Right atrium auricular region (tissue), 2 donors: ENCODE measurements around the gene PPIB. TPM values are rescaled to one million over a fixed set of nuclear protein-coding genes. Genes with fewer than 3 reads are reported as not detected.

Experiments
- DNase-seq: peaks from one replicate; pipeline ENCODE4 v3.0.0-alpha.2; 2019; ENCODE audit warnings: low spot score
- H3K27ac ChIP-seq, 2 donors: fragments of 200-600 bp; sonication (generic); 1 replicate in 1 of 2; 2 replicates in 1 of 2; pipeline ENCODE4 v1.5.1; 2016 to 2019
- H3K27me3 ChIP-seq, 2 donors: fragments of 200-600 bp; sonication (generic); one replicate each; pipeline versions ENCODE4 v1.5.1 to v1.6.0; 2017 to 2019
- H3K36me3 ChIP-seq: fragments of 200-600 bp; sonication (generic); one replicate; pipeline ENCODE4 v1.5.1; 2016
- H3K4me1 ChIP-seq, 2 donors: fragments of 200-600 bp; sonication (generic); one replicate each; pipeline versions ENCODE4 v1.5.1 to v1.6.0; 2017 to 2019
- H3K4me3 ChIP-seq, 2 donors: fragments of 200-600 bp; sonication (generic); 1 replicate in 1 of 2; 2 replicates in 1 of 2; pipeline ENCODE4 v1.5.1; 2017 to 2019; ENCODE audit warnings: mild to moderate bottlenecking in 1 of 2, moderate library complexity in 1 of 2
- H3K9me3 ChIP-seq, 2 donors: fragments of 200-600 bp; sonication (generic); one replicate each; pipeline ENCODE4 v1.5.1; 2019
- total RNA-seq, 2 donors: library from RNA; depleted of rRNA; stranded (reverse); fragments of >200 nt; gene quantifications; one replicate each; pipeline ENCODE4 v1.1.0, GENCODE V29; 2016
- TF ChIP-seq, protein P1 (sequence below), 2 donors: fragments of 200-600 bp; sonication (generic); IDR thresholded peaks; one replicate each; pipeline ENCODE4 v1.5.1; 2019; ENCODE audit warnings: antibody characterized with exemption in 2 of 2

Gene PPIB
- total RNA-seq, 2 donors from 2014 or later = 139 to 189 TPM

GRCh38 chr15:64133623-64134344 lies 29.0 kb downstream of the PPIB start:
- Histone ChIP-seq H3K9me3 (no peaks in the 10 kb centered on the region), H3K27ac (peak overlapping the region; percentile 7 to 32), H3K4me1 (peaks cover 0 to 34% of the 10 kb centered on the region in 2 donors), H3K36me3 (peaks cover 94% of the 10 kb centered on the region), H3K4me3 (no peak overlapping the region), H3K27me3 (no peaks in the 10 kb centered on the region)
- no peak for DNase-seq
- TF ChIP-seq, protein P1, sequence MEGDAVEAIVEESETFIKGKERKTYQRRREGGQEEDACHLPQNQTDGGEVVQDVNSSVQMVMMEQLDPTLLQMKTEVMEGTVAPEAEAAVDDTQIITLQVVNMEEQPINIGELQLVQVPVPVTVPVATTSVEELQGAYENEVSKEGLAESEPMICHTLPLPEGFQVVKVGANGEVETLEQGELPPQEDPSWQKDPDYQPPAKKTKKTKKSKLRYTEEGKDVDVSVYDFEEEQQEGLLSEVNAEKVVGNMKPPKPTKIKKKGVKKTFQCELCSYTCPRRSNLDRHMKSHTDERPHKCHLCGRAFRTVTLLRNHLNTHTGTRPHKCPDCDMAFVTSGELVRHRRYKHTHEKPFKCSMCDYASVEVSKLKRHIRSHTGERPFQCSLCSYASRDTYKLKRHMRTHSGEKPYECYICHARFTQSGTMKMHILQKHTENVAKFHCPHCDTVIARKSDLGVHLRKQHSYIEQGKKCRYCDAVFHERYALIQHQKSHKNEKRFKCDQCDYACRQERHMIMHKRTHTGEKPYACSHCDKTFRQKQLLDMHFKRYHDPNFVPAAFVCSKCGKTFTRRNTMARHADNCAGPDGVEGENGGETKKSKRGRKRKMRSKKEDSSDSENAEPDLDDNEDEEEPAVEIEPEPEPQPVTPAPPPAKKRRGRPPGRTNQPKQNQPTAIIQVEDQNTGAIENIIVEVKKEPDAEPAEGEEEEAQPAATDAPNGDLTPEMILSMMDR (IDR thresholded peaks at IDR 0.05) = no peak

DNA sequence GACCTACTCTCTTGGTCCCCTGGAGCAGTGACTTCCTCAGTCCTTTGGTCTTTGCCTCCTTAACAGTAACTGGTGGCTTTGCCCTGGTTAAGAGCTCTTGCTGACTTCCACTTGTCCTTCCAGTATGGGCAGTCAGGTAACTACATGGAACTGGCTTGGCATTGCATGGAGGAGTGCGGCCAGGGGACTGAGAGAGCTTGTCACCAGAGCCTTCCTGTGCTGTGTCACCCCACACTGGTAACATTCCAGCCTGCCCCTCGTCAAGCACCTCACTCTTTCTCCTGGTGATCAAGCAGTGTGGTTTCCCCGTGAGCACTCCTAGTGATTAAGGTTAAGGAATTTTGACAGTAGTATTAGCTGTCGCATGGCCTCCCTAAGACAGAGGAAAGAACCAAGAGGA lies 30.6 kb downstream of the PPIB start:
- DNase-seq = no peak
- Histone ChIP-seq H3K36me3 (peaks cover 92% of the 10 kb centered on the region), H3K27ac (peak overlapping the region; percentile 18 to 23), H3K9me3 (no peaks in the 10 kb centered on the region), H3K27me3 (no peaks in the 10 kb centered on the region), H3K4me1 (peaks cover 0 to 30% of the 10 kb centered on the region in 2 donors), H3K4me3 (no peak overlapping the region)
- TF ChIP-seq, protein P1 (IDR thresholded peaks at IDR 0.05) = no peak

- no peak for DNase-seq
- H3K9me3 ChIP-seq = no peaks in the 10 kb centered on the region
- TF ChIP-seq, protein P1 (IDR thresholded peaks at IDR 0.05) = no peak
- no peak overlapping the region for H3K27ac ChIP-seq
- no peaks in the 10 kb centered on the region for H3K27me3 ChIP-seq
- H3K36me3 ChIP-seq = peaks cover 92% of the 10 kb centered on the region
- peaks cover 0 to 27% of the 10 kb centered on the region in 2 donors for H3K4me1 ChIP-seq
- no peak overlapping the region for H3K4me3 ChIP-seq
Observed at GRCh38 chr15:64131547-64131946, 31.3 kb downstream of the PPIB start.

GRCh38 chr15:64130159-64130558 lies 32.7 kb downstream of the PPIB start:
- H3K4me1 ChIP-seq = peaks cover 0 to 27% of the 10 kb centered on the region in 2 donors
- TF ChIP-seq, protein P1 (IDR thresholded peaks at IDR 0.05) = no peak
- H3K27me3 ChIP-seq = no peaks in the 10 kb centered on the region

DNA sequence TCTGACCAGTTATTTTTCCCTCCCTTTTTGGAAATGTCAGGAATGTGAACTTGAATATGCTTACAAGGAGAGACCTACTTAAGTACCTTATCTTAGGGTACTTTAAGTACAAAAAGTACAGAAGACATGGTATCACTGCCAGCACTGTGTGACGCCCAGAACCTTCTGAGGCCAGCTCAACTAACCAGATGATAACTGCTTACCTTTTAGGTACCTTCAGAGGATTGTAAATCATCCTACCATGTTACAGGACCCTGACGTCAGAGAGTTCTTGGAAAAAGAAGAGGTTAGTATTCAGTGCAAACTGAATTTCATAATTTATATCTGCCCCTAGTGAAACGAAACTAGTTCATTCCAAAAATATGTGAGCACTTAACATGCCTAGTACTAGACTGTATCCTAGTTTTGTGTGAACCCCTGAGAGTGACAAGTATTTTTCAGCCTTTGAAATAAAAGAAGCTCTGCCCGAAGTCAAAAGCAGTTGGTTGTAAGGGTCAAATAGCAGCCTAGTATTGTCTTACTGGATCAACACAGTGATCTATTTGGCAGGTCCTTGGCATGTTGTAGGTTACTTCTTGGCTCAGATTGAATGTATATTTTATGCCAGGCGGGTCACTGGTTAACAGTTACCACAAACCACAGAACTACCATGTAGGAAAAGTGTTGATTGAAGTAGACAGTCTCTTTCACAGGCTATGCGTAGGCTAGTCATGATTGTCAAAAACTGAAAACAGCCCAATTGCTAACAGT lies 35.1 kb downstream of the PPIB start:
- TF ChIP-seq, protein P1 (IDR thresholded peaks at IDR 0.05) = no peak
- peaks cover 86% of the 10 kb centered on the region for H3K36me3 ChIP-seq

More at GRCh38 chr15:64130159-64130558, 32.7 kb downstream of the PPIB start:
- Histone ChIP-seq H3K27ac (no peak overlapping the region), H3K9me3 (no peaks in the 10 kb centered on the region), H3K36me3 (peaks cover 87% of the 10 kb centered on the region), H3K4me3 (no peak overlapping the region)
- DNase-seq = no peak

More for the DNA sequence above, 35.1 kb downstream of the PPIB start:
- Histone ChIP-seq H3K4me3 (no peak overlapping the region), H3K27me3 (no peaks in the 10 kb centered on the region), H3K9me3 (no peaks in the 10 kb centered on the region), H3K4me1 (peaks cover 0 to 10% of the 10 kb centered on the region in 2 donors), H3K27ac (peak overlapping the region in 1 of 2 donors; percentile 17)
- DNase-seq = no peak
